ENCODE data around the gene AMBP. TPM values are rescaled to one million over a fixed set of nuclear protein-coding genes. Genes with fewer than 3 reads are reported as not detected.

Gene AMBP
- total RNA-seq, 1 donor from 2014 or later = not detected

GRCh38 chr9:114065304-114065703 is 12.8 kb downstream of the AMBP start:
- H3K4me3 ChIP-seq (ENCODE audit: low read depth, low read length) = no peak overlapping the region
- TF ChIP-seq, protein P1, sequence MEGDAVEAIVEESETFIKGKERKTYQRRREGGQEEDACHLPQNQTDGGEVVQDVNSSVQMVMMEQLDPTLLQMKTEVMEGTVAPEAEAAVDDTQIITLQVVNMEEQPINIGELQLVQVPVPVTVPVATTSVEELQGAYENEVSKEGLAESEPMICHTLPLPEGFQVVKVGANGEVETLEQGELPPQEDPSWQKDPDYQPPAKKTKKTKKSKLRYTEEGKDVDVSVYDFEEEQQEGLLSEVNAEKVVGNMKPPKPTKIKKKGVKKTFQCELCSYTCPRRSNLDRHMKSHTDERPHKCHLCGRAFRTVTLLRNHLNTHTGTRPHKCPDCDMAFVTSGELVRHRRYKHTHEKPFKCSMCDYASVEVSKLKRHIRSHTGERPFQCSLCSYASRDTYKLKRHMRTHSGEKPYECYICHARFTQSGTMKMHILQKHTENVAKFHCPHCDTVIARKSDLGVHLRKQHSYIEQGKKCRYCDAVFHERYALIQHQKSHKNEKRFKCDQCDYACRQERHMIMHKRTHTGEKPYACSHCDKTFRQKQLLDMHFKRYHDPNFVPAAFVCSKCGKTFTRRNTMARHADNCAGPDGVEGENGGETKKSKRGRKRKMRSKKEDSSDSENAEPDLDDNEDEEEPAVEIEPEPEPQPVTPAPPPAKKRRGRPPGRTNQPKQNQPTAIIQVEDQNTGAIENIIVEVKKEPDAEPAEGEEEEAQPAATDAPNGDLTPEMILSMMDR (IDR thresholded peaks at IDR 0.05; ENCODE audit: insufficient read depth, low read length, poor library complexity, severe bottlenecking) = no peak
- no peak for DNase-seq (ENCODE audit: low read depth)
- no peaks in the 10 kb centered on the region for H3K27me3 ChIP-seq (ENCODE audit: control insufficient read depth, insufficient read depth, low read length)
- H3K36me3 ChIP-seq (ENCODE audit: control insufficient read depth, insufficient read depth, low read length) = no peaks in the 10 kb centered on the region

- TF ChIP-seq, protein P1 (IDR thresholded peaks at IDR 0.05; ENCODE audit: insufficient read depth, low read length, poor library complexity, severe bottlenecking) = no peak
- DNase-seq (ENCODE audit: low read depth) = no peak
- Histone ChIP-seq H3K4me3 (ENCODE audit: low read depth, low read length) (no peak overlapping the region), H3K36me3 (ENCODE audit: control insufficient read depth, insufficient read depth, low read length) (no peaks in the 10 kb centered on the region), H3K27me3 (ENCODE audit: control insufficient read depth, insufficient read depth, low read length) (no peaks in the 10 kb centered on the region)
Measured at GRCh38 chr9:114061830-114062474, 16.1 kb downstream of the AMBP start.

- H3K4me3 ChIP-seq (ENCODE audit: low read depth, low read length) = no peak overlapping the region
- no peaks in the 10 kb centered on the region for H3K36me3 ChIP-seq (ENCODE audit: control insufficient read depth, insufficient read depth, low read length)
- no peaks in the 10 kb centered on the region for H3K27me3 ChIP-seq (ENCODE audit: control insufficient read depth, insufficient read depth, low read length)
- DNase-seq (ENCODE audit: low read depth) = no peak
- TF ChIP-seq, protein P1 (IDR thresholded peaks at IDR 0.05; ENCODE audit: insufficient read depth, low read length, poor library complexity, severe bottlenecking) = no peak
Measured at GRCh38 chr9:114061292-114061691, 16.8 kb downstream of the AMBP start.

- no peak overlapping the region for H3K4me3 ChIP-seq (ENCODE audit: low read depth, low read length)
- no peak for DNase-seq (ENCODE audit: low read depth)
- TF ChIP-seq, protein P1 (IDR thresholded peaks at IDR 0.05; ENCODE audit: insufficient read depth, low read length, poor library complexity, severe bottlenecking) = no peak
- no peaks in the 10 kb centered on the region for H3K36me3 ChIP-seq (ENCODE audit: control insufficient read depth, insufficient read depth, low read length)
- H3K27me3 ChIP-seq (ENCODE audit: control insufficient read depth, insufficient read depth, low read length) = no peaks in the 10 kb centered on the region
Measured at GRCh38 chr9:114060711-114061110, 17.4 kb downstream of the AMBP start.

GRCh38 chr9:114060070-114060469 is 18.0 kb downstream of the AMBP start:
- no peak for DNase-seq (ENCODE audit: low read depth)
- Histone ChIP-seq H3K27me3 (ENCODE audit: control insufficient read depth, insufficient read depth, low read length) (no peaks in the 10 kb centered on the region), H3K36me3 (ENCODE audit: control insufficient read depth, insufficient read depth, low read length) (no peaks in the 10 kb centered on the region), H3K4me3 (ENCODE audit: low read depth, low read length) (no peak overlapping the region)
- TF ChIP-seq, protein P1 (IDR thresholded peaks at IDR 0.05; ENCODE audit: insufficient read depth, low read length, poor library complexity, severe bottlenecking) = no peak
